Hepatocyte (in vitro differentiated cells): ENCODE measurements around the gene TEC. TPM values are rescaled to one million over a fixed set of nuclear protein-coding genes. Genes with fewer than 3 reads are reported as not detected.

Experiments
- DNase-seq: peaks from one replicate; pipeline ENCODE4 v3.0.0-alpha.2; 2016; ENCODE audit warnings: low spot score
- H2AFZ ChIP-seq: fragments of 200-600 bp; sonication (generic); 2 replicates; pipeline ENCODE4 v1.6.0; 2016; ENCODE audit warnings: antibody characterized with exemption, mild to moderate bottlenecking
- H3K27ac ChIP-seq: fragments of 200-600 bp; sonication (generic); 2 replicates; pipeline ENCODE4 v1.5.1; 2016; ENCODE audit warnings: mild to moderate bottlenecking
- H3K27me3 ChIP-seq: fragments of 200-600 bp; sonication (generic); 2 replicates; pipeline ENCODE4 v1.6.1; 2016
- H3K36me3 ChIP-seq: fragments of 200-600 bp; sonication (generic); replicated peaks from 2 replicates; pipeline ENCODE4 v1.5.1; 2016; ENCODE audit warnings: low read depth; ENCODE audit not compliant: insufficient read depth
- H3K4me1 ChIP-seq: fragments of 200-600 bp; sonication (generic); 2 replicates; pipeline ENCODE4 v1.5.1; 2016; ENCODE audit warnings: mild to moderate bottlenecking, moderate library complexity; ENCODE audit not compliant: insufficient read depth
- H3K4me2 ChIP-seq: fragments of 200-600 bp; sonication (generic); 2 replicates; pipeline ENCODE4 v1.6.0; 2016
- H3K4me3 ChIP-seq: fragments of 200-600 bp; sonication (generic); 2 replicates; pipeline ENCODE4 v1.5.1; 2016; ENCODE audit warnings: mild to moderate bottlenecking
- H3K79me2 ChIP-seq: fragments of 200-600 bp; sonication (generic); 2 replicates; pipeline ENCODE4 v1.6.0; 2017; ENCODE audit warnings: mild to moderate bottlenecking
- H3K9me2 ChIP-seq: fragments of 200-600 bp; sonication (generic); replicated peaks from 2 replicates; pipeline ENCODE4 v1.6.0; 2017; ENCODE audit warnings: mild to moderate bottlenecking; ENCODE audit not compliant: insufficient read depth
- H3K9me3 ChIP-seq: fragments of 200-600 bp; sonication (generic); 2 replicates; pipeline ENCODE4 v1.5.1; 2016; ENCODE audit warnings: low read depth, mild to moderate bottlenecking
- H4K20me1 ChIP-seq: fragments of 200-600 bp; sonication (generic); 2 replicates; pipeline ENCODE4 v1.6.0; 2016; ENCODE audit warnings: mild to moderate bottlenecking; ENCODE audit not compliant: insufficient read depth, poor library complexity, severe bottlenecking
- CTCF ChIP-seq: fragments of 200-600 bp; sonication (generic); IDR thresholded peaks from 2 replicates; pipeline ENCODE4 v1.5.1; 2016; ENCODE audit warnings: antibody characterized with exemption, mild to moderate bottlenecking; ENCODE audit not compliant: poor library complexity
- EZH2 ChIP-seq: fragments of 200-600 bp; sonication (generic); IDR thresholded peaks from 2 replicates; pipeline ENCODE4 v1.6.1; 2016; ENCODE audit warnings: antibody characterized with exemption, mild to moderate bottlenecking, borderline replicate concordance
- EZH2phosphoT487 ChIP-seq: fragments of 200-600 bp; sonication (generic); IDR thresholded peaks from one replicate; pipeline ENCODE4 v1.6.1; 2018; ENCODE audit warnings: antibody characterized with exemption, mild to moderate bottlenecking, low read depth, moderate library complexity; ENCODE audit not compliant: unreplicated experiment, severe bottlenecking
- WGBS: methylation state at CpG from one replicate; pipeline ENCODE4 v1.1.6; 2016; ENCODE audit warnings: low lambda C conversion rate; ENCODE audit errors: missing lambda C conversion rate; 5-methylcytosine and 5-hydroxymethylcytosine counted together
- polyA plus RNA-seq: library from polyadenylated mRNA; unstranded; fragments of >200 nt; fragmentation: Nextera tagmentation; extraction: Ambion mirVana; gene quantifications from 2 replicates; pipeline ENCODE4 v1.2.1, GENCODE V29; 2016
- total RNA-seq: library from RNA; depleted of rRNA; stranded (reverse); fragments of >200 nt; gene quantifications from 2 replicates; pipeline ENCODE4 v1.2.3, GENCODE V29; 2014

The TEC gene
- total and polyA plus RNA-seq, 2 experiments from 2014 or later = 1.3 to 2.1 TPM

GRCh38 chr4:48244665-48245064 is 25.0 kb downstream of the TEC start:
- WGBS = 95% methylated on average over 4 of the region's 4 CpGs
- Histone ChIP-seq H3K9me2 (no peaks in the 10 kb centered on the region), H3K4me1 (no peaks in the 10 kb centered on the region), H3K36me3 (no peaks in the 10 kb centered on the region), H4K20me1 (no peaks in the 10 kb centered on the region), H3K9me3 (no peaks in the 10 kb centered on the region), H3K27me3 (no peaks in the 10 kb centered on the region), H3K4me3 (no peak overlapping the region), H3K4me2 (no peak overlapping the region), H3K79me2 (peaks cover 5% of the 10 kb centered on the region), H3K27ac (no peak overlapping the region), H2AFZ (no peak overlapping the region)
- DNase-seq = no peak
- no peak for TF ChIP-seq EZH2

DNA sequence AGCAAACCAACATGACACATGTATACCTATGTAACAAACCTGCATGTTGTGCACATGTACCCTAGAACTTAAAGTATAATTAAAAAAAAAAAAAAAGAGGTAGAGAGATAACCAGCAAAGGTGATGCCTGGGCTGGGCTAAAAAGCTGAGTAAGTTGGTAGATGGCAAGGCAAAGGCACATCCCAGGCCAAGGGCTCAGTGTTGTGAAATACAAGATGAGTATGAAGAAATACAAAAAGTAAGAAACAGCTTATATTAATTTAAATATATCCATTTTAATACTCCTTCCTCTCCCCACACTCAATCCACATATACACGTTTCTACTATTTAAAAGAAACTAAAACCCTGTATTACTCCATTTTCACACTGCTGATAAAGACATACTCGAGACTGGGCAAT is 25.8 kb downstream of the TEC start:
- DNase-seq = no peak
- H3K36me3 ChIP-seq = no peaks in the 10 kb centered on the region
- no peaks in the 10 kb centered on the region for H3K9me2 ChIP-seq
- H2AFZ ChIP-seq = no peak overlapping the region
- no peaks in the 10 kb centered on the region for H3K9me3 ChIP-seq
- WGBS = 85% methylated on average over 2 of the region's 2 CpGs
- no peaks in the 10 kb centered on the region for H3K27me3 ChIP-seq
- no peaks in the 10 kb centered on the region for H3K4me1 ChIP-seq
- no peak overlapping the region for H3K4me3 ChIP-seq
- H3K27ac ChIP-seq = no peak overlapping the region
- peaks cover 5% of the 10 kb centered on the region for H3K79me2 ChIP-seq
- no peak overlapping the region for H3K4me2 ChIP-seq
- H4K20me1 ChIP-seq = no peaks in the 10 kb centered on the region
- TF ChIP-seq EZH2 = no peak
- TF ChIP-seq EZH2phosphoT487 = no peak
- no peak for TF ChIP-seq CTCF

DNA sequence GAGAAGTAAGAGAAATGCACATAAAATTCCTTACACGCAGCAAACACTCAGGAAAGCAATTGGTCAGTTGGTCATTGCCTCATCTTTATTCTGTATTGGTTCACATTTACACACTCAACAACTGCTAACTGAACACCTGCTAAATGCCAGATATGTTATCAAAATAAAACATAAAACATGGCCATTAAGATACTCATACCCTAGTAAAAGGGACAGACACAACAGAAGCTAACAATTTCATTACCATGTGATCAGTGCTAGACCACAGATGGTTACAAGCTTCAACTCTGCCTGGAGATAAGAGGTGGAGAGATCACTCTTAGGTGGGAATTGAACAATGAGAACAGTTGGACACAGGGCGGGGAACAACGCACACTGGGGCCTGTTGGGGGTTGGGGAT is 26.2 kb downstream of the TEC start:
- 93% methylated on average over 3 of the region's 3 CpGs for WGBS
- Histone ChIP-seq H2AFZ (no peak overlapping the region), H3K9me3 (no peaks in the 10 kb centered on the region), H3K36me3 (no peaks in the 10 kb centered on the region), H3K9me2 (no peaks in the 10 kb centered on the region), H4K20me1 (no peaks in the 10 kb centered on the region), H3K4me3 (no peak overlapping the region), H3K27ac (no peak overlapping the region), H3K79me2 (peaks cover 5% of the 10 kb centered on the region), H3K4me1 (no peaks in the 10 kb centered on the region), H3K4me2 (no peak overlapping the region), H3K27me3 (no peaks in the 10 kb centered on the region)
- no peak for TF ChIP-seq CTCF
- no peak for TF ChIP-seq EZH2phosphoT487
- no peak for TF ChIP-seq EZH2
- no peak for DNase-seq

DNA sequence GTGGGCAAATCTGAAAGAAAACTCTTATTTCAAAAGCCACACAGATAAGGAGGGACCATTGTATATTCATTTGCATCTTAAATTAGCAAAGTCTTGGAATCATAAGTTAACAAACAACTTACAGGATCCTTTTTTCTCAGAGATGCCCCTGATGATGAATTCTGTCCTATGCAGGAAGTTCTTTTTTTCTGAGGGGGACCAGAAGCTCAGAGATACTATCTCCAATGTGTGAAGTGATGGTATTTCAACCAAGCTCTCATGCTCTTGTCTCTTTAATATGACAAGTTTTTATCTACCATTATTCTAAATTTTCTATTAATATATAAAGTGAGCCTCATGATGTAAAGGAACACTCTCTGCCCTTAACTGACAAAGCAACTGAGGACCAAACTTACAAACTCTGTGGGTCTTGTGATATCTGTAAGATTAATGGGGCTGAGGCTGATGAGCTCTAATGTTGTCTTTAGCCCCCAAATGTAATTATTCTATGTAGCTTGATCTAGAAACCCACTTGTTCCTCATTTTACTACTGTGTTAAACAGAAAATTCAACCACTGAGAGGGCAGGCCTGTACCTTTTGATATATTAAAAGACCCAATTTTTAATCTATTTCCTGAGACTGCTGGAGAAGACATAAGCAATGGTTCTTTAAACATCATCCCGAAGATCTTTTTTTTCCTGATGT is 27.0 kb downstream of the TEC start:
- peaks cover 5% of the 10 kb centered on the region for H3K79me2 ChIP-seq
- no peaks in the 10 kb centered on the region for H4K20me1 ChIP-seq
- TF ChIP-seq EZH2phosphoT487 = no peak
- no peak for TF ChIP-seq EZH2
- TF ChIP-seq CTCF = no peak
- no peaks in the 10 kb centered on the region for H3K9me3 ChIP-seq
- no peaks in the 10 kb centered on the region for H3K9me2 ChIP-seq
- H2AFZ ChIP-seq = no peak overlapping the region
- DNase-seq = no peak
- H3K4me3 ChIP-seq = no peak overlapping the region
- no peak overlapping the region for H3K4me2 ChIP-seq
- 75% methylated on average over 1 of the region's 1 CpG for WGBS
- H3K27me3 ChIP-seq = no peaks in the 10 kb centered on the region
- no peaks in the 10 kb centered on the region for H3K4me1 ChIP-seq
- no peaks in the 10 kb centered on the region for H3K36me3 ChIP-seq
- H3K27ac ChIP-seq = no peak overlapping the region
